Astrocyte of the spinal cord (primary cell): Measurements from ENCODE around the gene OR10R2.
"Not testable (repeated sequence)": the region's sequence is repeated elsewhere in the genome, so short reads cannot be mapped to it uniquely, and the experiment has no call there.

Source experiments
- DNase-seq: peaks from one replicate; pipeline ENCODE4 v3.0.0; 2011; ENCODE audit warnings: low read depth, low spot score
- H3K4me3 ChIP-seq: 2 replicates; pipeline ENCODE4 v1.5.1; 2011; ENCODE audit warnings: low read depth, mild to moderate bottlenecking, low read length, moderate library complexity
- CTCF ChIP-seq: IDR thresholded peaks from 2 replicates; pipeline ENCODE4 v1.5.1; 2012; ENCODE audit warnings: low read depth, mild to moderate bottlenecking, low read length, inconsistent platforms
- in situ Hi-C: cut with HindIII; loops from 2 replicates; pipeline ENCODE4 v1.10.0; 2017; ENCODE audit warnings: low sequenced_read_pairs

Gene OR10R2

DNA sequence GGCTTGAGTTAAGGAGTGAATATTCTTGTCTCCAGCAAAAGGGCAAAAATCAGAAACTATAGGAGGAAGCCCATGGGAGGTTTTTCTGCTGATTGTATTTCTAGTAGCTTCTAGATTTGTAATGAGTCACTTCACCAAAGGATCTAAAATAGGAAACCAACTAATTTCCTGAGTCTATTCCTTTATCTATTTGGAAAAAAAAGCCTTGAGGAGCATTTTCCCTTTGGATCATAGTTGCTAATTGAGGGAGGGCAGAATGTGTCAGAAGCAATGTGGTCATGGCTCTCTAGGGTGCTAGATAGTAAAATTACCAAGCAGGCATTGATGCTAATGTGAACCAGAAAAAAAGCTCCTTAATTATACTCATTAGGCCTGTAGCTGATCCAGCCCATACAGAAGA lies at the start of gene OR10R2:
OR10R2 (plus strand) TSS at position 301 of the 400 bp plus-strand sequence. CDS start 106 bp downstream, outside the sequence.
- no peak for TF ChIP-seq CTCF
- DNase-seq = no peak
- in situ Hi-C loops = no loop called here

DNA sequence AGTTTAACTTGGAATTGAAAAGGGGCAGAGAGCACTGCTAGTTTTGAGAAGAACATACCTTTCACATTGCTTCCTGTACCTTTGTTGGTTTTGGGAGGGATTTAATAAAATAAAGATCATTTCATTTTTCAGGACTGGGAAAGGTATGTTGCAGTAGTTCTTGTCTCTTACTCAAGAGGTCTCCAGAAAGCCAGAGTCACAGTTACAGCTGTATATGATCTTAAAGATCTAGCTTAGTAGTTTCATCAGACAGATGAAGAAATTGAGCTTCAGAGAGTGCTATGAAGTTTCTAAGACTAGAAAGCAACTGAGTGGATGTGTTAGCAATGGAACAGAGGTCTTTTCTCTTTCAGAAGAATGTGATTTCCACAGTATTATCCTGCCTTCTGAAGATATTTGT lies 47.0 kb upstream of the OR10R2 start:
- H3K4me3 ChIP-seq = no peak overlapping the region
- DNase-seq = no peak
- no peak for TF ChIP-seq CTCF
- in situ Hi-C loops = no loop called here

More for the DNA sequence above, at the start of gene OR10R2:
- H3K4me3 ChIP-seq = no peak within 1 kb of the TSS

DNA sequence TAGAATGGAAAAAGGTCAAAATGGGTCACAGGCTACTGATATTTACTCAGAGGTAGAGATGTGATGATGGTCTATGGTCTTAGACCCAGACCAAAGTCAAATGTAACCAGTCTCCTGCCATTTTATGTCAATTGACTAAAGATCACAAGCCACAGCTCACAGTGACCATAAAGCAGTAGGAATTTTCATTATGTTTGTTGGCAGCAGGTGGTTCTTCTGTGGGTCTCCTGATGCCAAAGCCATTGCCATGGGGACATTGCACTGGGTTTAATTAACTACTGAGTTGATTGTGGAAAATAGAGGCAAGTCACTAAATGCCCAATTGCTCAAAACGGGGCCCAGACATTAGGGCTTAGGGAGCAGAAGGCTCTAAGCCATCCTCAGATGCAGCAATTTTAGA lies 45.9 kb upstream of the OR10R2 start, which contains the start of gene OR10K2:
OR10K2 (minus strand) TSS at position 101 of the 400 bp plus-strand sequence. CDS start 5,371 bp downstream, outside the sequence.
- in situ Hi-C loops = no loop called here
- DNase-seq = no peak
- TF ChIP-seq CTCF = no peak
- no peak within 1 kb of the TSS for H3K4me3 ChIP-seq

DNA sequence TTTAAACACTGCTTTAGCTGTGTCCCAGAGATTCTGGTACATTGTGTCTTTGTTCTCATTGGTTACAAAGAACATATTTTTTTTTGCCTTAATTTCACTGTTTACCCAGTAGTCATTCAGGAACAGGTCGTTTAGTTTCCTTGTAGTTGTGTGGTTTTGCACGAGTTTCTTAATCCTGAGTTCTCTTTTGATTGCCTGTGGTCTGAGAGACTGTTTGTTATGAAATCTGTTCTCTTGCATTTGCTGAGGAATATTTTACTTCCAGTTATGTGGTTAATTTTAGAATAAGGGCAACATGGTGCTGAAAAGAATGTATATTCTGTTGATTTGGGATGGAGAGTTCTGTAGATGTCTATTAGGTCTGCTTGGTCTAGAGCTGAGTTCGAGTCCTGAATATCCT lies 41.9 kb upstream of the OR10R2 start:
- in situ Hi-C loops, DNase-seq, H3K4me3 ChIP-seq: not testable (repeated sequence)

DNA sequence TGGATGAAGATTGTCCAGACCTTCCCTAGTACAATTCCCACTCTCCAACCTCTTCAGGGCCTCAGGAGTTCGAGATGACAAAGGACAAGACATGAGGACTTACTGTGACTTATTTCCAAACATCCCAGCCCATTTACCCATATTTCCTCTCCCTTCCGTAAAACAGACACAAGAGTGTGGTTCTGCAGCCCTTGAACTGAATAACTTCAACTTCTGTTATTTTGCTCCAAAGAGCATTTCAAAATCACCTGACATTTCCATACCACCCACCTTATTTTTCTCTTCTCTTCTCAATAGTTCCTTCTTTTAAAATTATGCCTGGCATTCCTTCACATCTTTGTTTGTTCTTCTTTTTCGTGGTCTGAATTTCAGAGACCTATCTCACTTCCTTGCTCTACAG lies 37.3 kb upstream of the OR10R2 start:
- DNase-seq = no peak
- in situ Hi-C loops = no loop called here
- no peak overlapping the region for H3K4me3 ChIP-seq
- no peak for TF ChIP-seq CTCF

GRCh38 chr1:158445376-158445775 lies 26.6 kb upstream of the OR10R2 start:
- in situ Hi-C loops = no loop called here
- no peak for TF ChIP-seq CTCF

GRCh38 chr1:158454537-158454936 lies 17.5 kb upstream of the OR10R2 start:
- H3K4me3 ChIP-seq = no peak overlapping the region
- no peak for TF ChIP-seq CTCF
- DNase-seq = no peak
- in situ Hi-C loops = no loop called here

More at GRCh38 chr1:158445376-158445775, 26.6 kb upstream of the OR10R2 start:
- DNase-seq = no peak
- no peak overlapping the region for H3K4me3 ChIP-seq
